SK-N-SH (cell line): Measurements from ENCODE around the gene ZFP57. TPM values are rescaled to one million over a fixed set of nuclear protein-coding genes. Genes with fewer than 3 reads are reported as not detected.

ENCODE experiments used
- CTCF ChIA-PET: fragments of 300-600, 350-600 bp; formaldehyde crosslinking; extraction: SDS; loops from one replicate; lab custom pipeline; 2021; lab: Yijun Ruan, JAX
- POLR2A ChIA-PET: fragments of 350-600 bp; sonication (Branson Sonifier 250); formaldehyde crosslinking; extraction: SDS; loops from one replicate; lab custom pipeline; 2020; ENCODE audit warnings: antibody characterized with exemption, inconsistent platforms; lab: Yijun Ruan, JAX
- DNase-seq: peaks from one replicate; pipeline ENCODE4 v3.0.0; 2012
- H2AFZ ChIP-seq: fragments of 200-600 bp; sonication (generic); 2 replicates; pipeline ENCODE4 v1.8.1; 2016; ENCODE audit warnings: antibody characterized with exemption, mild to moderate bottlenecking, low read depth
- H3F3A ChIP-seq: fragments of 200-600 bp; sonication (generic); replicated peaks from 2 replicates; pipeline ENCODE3; 2016; ENCODE audit warnings: antibody characterized with exemption, mild to moderate bottlenecking; ENCODE audit not compliant: insufficient read depth
- H3K27ac ChIP-seq, 2 experiments: fragments of 200-500 bp in 1 of 2; fragments of 200-600 bp in 1 of 2; sonication (Bioruptor generic) in 1 of 2; sonication (generic), shearing (Covaris generic) in 1 of 2; 2 replicates each; pipeline versions ENCODE4 v1.5.1 to v1.6.1; 2014 to 2016; ENCODE audit warnings: low read depth in 2 of 2, inconsistent platforms in 1 of 2, low read length in 1 of 2, mild to moderate bottlenecking in 1 of 2, mixed read lengths in 1 of 2
- H3K27me3 ChIP-seq: fragments of 200-600 bp; sonication (generic), shearing (Covaris generic); 2 replicates; pipeline ENCODE4 v1.6.1; 2016; ENCODE audit warnings: mixed run types; ENCODE audit not compliant: insufficient read depth
- H3K36me3 ChIP-seq, 2 experiments: fragments of 200-500 bp in 1 of 2; fragments of 200-600 bp in 1 of 2; sonication (Bioruptor generic) in 1 of 2; sonication (generic) in 1 of 2; replicated peaks in 1 of 2; 2 replicates each; pipeline versions ENCODE3 to v1.5.1; 2014 to 2016; ENCODE audit warnings: low read length in 1 of 2, mild to moderate bottlenecking in 1 of 2; ENCODE audit not compliant: insufficient read depth in 2 of 2, control insufficient read depth in 1 of 2
- H3K4me1 ChIP-seq, 2 experiments: fragments of 200-500 bp in 1 of 2; fragments of 200-600 bp in 1 of 2; sonication (Bioruptor generic) in 1 of 2; sonication (generic), shearing (Covaris generic) in 1 of 2; 2 replicates each; pipeline versions ENCODE4 v1.5.1 to v1.6.1; 2014 to 2016; ENCODE audit warnings: low read depth in 1 of 2, low read length in 1 of 2, mixed run types in 1 of 2; ENCODE audit not compliant: insufficient read depth in 2 of 2, control insufficient read depth in 1 of 2
- H3K4me2 ChIP-seq: fragments of 200-600 bp; sonication (generic), shearing (Covaris generic); 2 replicates; pipeline ENCODE4 v1.6.1; 2017; ENCODE audit warnings: mixed run types
- H3K4me3 ChIP-seq, 2 experiments: fragments of 200-500 bp in 1 of 2; fragments of 200-600 bp in 1 of 2; sonication (Bioruptor generic) in 1 of 2; sonication (generic), shearing (Covaris generic) in 1 of 2; 2 replicates each; pipeline versions ENCODE4 v1.5.1 to v1.8.1; 2014 to 2016; ENCODE audit warnings: low read depth in 2 of 2, inconsistent platforms in 1 of 2, low read length in 1 of 2, mild to moderate bottlenecking in 1 of 2, mixed read lengths in 1 of 2, moderate library complexity in 1 of 2
- H3K79me2 ChIP-seq: fragments of 200-600 bp; sonication (generic); 2 replicates; pipeline ENCODE4 v1.8.1; 2017; ENCODE audit warnings: mild to moderate bottlenecking; ENCODE audit not compliant: insufficient read depth
- H3K9ac ChIP-seq: fragments of 200-600 bp; sonication (generic); 2 replicates; pipeline ENCODE4 v1.6.1; 2017; ENCODE audit warnings: mixed run types
- H3K9me2 ChIP-seq: fragments of 200-600 bp; sonication (generic); 2 replicates; pipeline ENCODE4 v1.6.1; 2017; ENCODE audit warnings: mixed run types
- H3K9me3 ChIP-seq: fragments of 200-600 bp; sonication (generic); 2 replicates; pipeline ENCODE4 v1.6.1; 2017; ENCODE audit warnings: mixed run types, mild to moderate bottlenecking, moderate library complexity
- H4K20me1 ChIP-seq: fragments of 200-600 bp; sonication (generic); 2 replicates; pipeline ENCODE4 v1.6.1; 2017; ENCODE audit warnings: mild to moderate bottlenecking, mixed run types; ENCODE audit not compliant: insufficient read depth
- EP300 ChIP-seq, 2 experiments: IDR thresholded peaks; 2 replicates each; pipeline versions ENCODE4 v1.4.0 to v1.6.1; 2012; ENCODE audit warnings: borderline replicate concordance in 1 of 2, low read depth in 1 of 2, low read length in 1 of 2
- MXI1 ChIP-seq: IDR thresholded peaks from 2 replicates; pipeline ENCODE4 v1.6.1; 2012; ENCODE audit warnings: mild to moderate bottlenecking, low read depth, low read length, improper control_type of control experiment
- RXRA ChIP-seq: IDR thresholded peaks from 2 replicates; pipeline ENCODE4 v1.4.0; 2012; ENCODE audit warnings: low read depth, mild to moderate bottlenecking, borderline replicate concordance
- WGBS: methylation state at CpG from one replicate; pipeline ENCODE4 v1.1.6; 2017; ENCODE audit warnings: low lambda C conversion rate; 5-methylcytosine and 5-hydroxymethylcytosine counted together
- polyA plus RNA-seq, 3 experiments: library from polyadenylated mRNA; depleted of rRNA; stranded (reverse); fragments of >200 nt; gene quantifications; 2 replicates each; pipeline ENCODE4 v1.2.3, GENCODE V29; 2012
- small RNA-seq, 7 experiments: library from RNA; depleted of rRNA; stranded (forward); fragments of <200 nt; gene quantifications; one replicate each; pipeline ENCODE3, GENCODE V24; 2012
- TF ChIP-seq, protein P1 (sequence below): IDR thresholded peaks from 2 replicates; pipeline ENCODE4 v1.6.1; 2012; ENCODE audit warnings: mild to moderate bottlenecking, low read depth, low read length, moderate library complexity

The ZFP57 gene
- polyA plus RNA-seq, 1 of the 3 experiments (the other 2 are of a cell fraction): not detected

DNA sequence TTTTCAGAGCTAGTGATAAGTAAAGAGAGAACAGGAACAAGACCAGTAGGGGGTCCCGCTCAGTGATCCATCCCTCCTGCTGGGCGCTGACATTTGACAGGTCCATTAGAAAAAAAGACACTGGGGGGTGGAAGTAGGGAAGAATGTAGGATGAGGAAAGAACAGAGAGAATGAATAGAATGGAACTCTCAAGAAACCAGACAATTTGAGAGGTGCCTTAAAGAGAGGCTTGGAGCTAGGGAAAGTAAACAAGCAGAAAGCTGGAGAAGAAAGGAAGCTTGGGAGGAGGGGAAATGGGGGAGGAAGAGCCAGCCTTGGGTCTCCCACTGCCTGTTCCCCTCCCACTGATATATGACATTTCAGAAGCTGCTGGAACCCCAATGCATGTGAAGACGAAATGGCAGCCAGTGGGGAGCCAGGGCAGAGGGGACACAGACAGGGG lies 56.4 kb downstream of the ZFP57 start:
- peaks cover 6 to 8% of the 10 kb centered on the region in 2 experiments; a peak in 2 of 4 replicates for H3K4me1 ChIP-seq

More for the DNA sequence above, 56.4 kb downstream of the ZFP57 start:
- Histone ChIP-seq H2AFZ (no peak overlapping the region), H3K4me3 (no peak overlapping the region), H3K9me3 (no peaks in the 10 kb centered on the region), H3K79me2 (no peaks in the 10 kb centered on the region), H3K9ac (no peak overlapping the region), H3K4me2 (no peak overlapping the region), H3K9me2 (no peaks in the 10 kb centered on the region), H4K20me1 (no peaks in the 10 kb centered on the region), H3K27me3 (no peaks in the 10 kb centered on the region), H3F3A (no peaks in the 10 kb centered on the region), H3K27ac (no peak overlapping the region), H3K36me3 (peaks cover 6 to 44% of the 10 kb centered on the region in 2 experiments)
- TF ChIP-seq RXRA (no peak), EP300 (IDR thresholded peaks at IDR 0.05; ENCODE audit: borderline replicate concordance in 1 of 2, low read depth in 1 of 2, low read length in 1 of 2) (no peak), MXI1 (no peak)
- TF ChIP-seq, protein P1, sequence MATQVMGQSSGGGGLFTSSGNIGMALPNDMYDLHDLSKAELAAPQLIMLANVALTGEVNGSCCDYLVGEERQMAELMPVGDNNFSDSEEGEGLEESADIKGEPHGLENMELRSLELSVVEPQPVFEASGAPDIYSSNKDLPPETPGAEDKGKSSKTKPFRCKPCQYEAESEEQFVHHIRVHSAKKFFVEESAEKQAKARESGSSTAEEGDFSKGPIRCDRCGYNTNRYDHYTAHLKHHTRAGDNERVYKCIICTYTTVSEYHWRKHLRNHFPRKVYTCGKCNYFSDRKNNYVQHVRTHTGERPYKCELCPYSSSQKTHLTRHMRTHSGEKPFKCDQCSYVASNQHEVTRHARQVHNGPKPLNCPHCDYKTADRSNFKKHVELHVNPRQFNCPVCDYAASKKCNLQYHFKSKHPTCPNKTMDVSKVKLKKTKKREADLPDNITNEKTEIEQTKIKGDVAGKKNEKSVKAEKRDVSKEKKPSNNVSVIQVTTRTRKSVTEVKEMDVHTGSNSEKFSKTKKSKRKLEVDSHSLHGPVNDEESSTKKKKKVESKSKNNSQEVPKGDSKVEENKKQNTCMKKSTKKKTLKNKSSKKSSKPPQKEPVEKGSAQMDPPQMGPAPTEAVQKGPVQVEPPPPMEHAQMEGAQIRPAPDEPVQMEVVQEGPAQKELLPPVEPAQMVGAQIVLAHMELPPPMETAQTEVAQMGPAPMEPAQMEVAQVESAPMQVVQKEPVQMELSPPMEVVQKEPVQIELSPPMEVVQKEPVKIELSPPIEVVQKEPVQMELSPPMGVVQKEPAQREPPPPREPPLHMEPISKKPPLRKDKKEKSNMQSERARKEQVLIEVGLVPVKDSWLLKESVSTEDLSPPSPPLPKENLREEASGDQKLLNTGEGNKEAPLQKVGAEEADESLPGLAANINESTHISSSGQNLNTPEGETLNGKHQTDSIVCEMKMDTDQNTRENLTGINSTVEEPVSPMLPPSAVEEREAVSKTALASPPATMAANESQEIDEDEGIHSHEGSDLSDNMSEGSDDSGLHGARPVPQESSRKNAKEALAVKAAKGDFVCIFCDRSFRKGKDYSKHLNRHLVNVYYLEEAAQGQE: no peak
- no peak for DNase-seq
- POLR2A ChIA-PET: no interaction called here
- 87% methylated on average over 3 of the region's 3 CpGs for WGBS
- CTCF ChIA-PET: interaction anchor here (1.2 to 7.6 kb wide), 3 partner anchors 11 to 584 kb away, joined by 3 to 79 read pairs (median 4); no protein-coding TSS in a partner anchor

Small RNA genes lying within 50 kb of the gene (small RNA-seq; reads per million reads assigned to genes)
- gene SUMO2P1: 0 to 2.0 (median 0) reads per million in 7 experiments

Other genes with a start within 250 kb of the ZFP57 start
- gene OR10C1, start 241.8 kb downstream of the ZFP57 start, polyA plus RNA-seq (2012; rRNA removed): not detected in 2 replicates
- gene OR11A1, start 224.1 kb downstream of the ZFP57 start, polyA plus RNA-seq (2012; rRNA removed): not detected in 2 replicates
- gene OR2H1, start 224.0 kb downstream of the ZFP57 start, polyA plus RNA-seq (2012; rRNA removed): not detected in 2 replicates
- not detected in 2 replicates for gene MAS1L, start 193.2 kb downstream of the ZFP57 start, polyA plus RNA-seq (2012; rRNA removed)
- not detected in 2 replicates for gene UBD, start 121.4 kb downstream of the ZFP57 start, polyA plus RNA-seq (2012; rRNA removed)
- gene OR2H2, start 96.0 kb downstream of the ZFP57 start, polyA plus RNA-seq (2012; rRNA removed): not detected in 2 replicates
- 26.8 and 33.8 TPM in 2 replicates for gene GABBR1, start 48.0 kb downstream of the ZFP57 start, polyA plus RNA-seq (2012; rRNA removed)
- not detected in 2 replicates for gene MOG, start 24.1 kb downstream of the ZFP57 start, polyA plus RNA-seq (2012; rRNA removed)
- gene HLA-F, start 42.3 kb upstream of the ZFP57 start, polyA plus RNA-seq (2012; rRNA removed): 0.28 and 0.31 TPM in 2 replicates
- not detected in 2 replicates for gene HLA-G, start 146.7 kb upstream of the ZFP57 start, polyA plus RNA-seq (2012; rRNA removed)